Measurements from ENCODE around the gene UNC5C.

Gene UNC5C

GRCh38 chr4:95522682-95523530, 25.9 kb downstream of the UNC5C start:
- no peak for DNase-seq (ENCODE audit: low read depth in 2 of 2)

GRCh38 chr4:95517576-95518345, 31.0 kb downstream of the UNC5C start:
- DNase-seq (ENCODE audit: low read depth in 2 of 2) = no peak

GRCh38 chr4:95516528-95517017, 32.2 kb downstream of the UNC5C start:
- no peak for DNase-seq (ENCODE audit: low read depth in 2 of 2)

- DNase-seq (ENCODE audit: low read depth in 2 of 2) = no peak
Measured at GRCh38 chr4:95515589-95515988, 33.2 kb downstream of the UNC5C start.

GRCh38 chr4:95513022-95513421, 35.8 kb downstream of the UNC5C start:
- DNase-seq (ENCODE audit: low read depth in 2 of 2) = no peak

GRCh38 chr4:95511477-95511876, 37.3 kb downstream of the UNC5C start:
- DNase-seq (ENCODE audit: low read depth in 2 of 2) = no peak

- DNase-seq (ENCODE audit: low read depth in 2 of 2) = no peak
Measured at GRCh38 chr4:95510877-95511276, 37.9 kb downstream of the UNC5C start.

- no peak for DNase-seq (ENCODE audit: low read depth in 2 of 2)
Measured at GRCh38 chr4:95510145-95510544, 38.6 kb downstream of the UNC5C start.

- no peak for DNase-seq (ENCODE audit: low read depth in 2 of 2)
Measured at GRCh38 chr4:95508421-95508820, 40.4 kb downstream of the UNC5C start.

- no peak for DNase-seq (ENCODE audit: low read depth in 2 of 2)
Measured at GRCh38 chr4:95507561-95507960, 41.2 kb downstream of the UNC5C start.

- DNase-seq (ENCODE audit: low read depth in 2 of 2) = no peak
Measured at GRCh38 chr4:95507147-95507546, 41.6 kb downstream of the UNC5C start.

- DNase-seq (ENCODE audit: low read depth in 2 of 2) = no peak
Measured at GRCh38 chr4:95506264-95506663, 42.5 kb downstream of the UNC5C start.

- no peak for DNase-seq (ENCODE audit: low read depth in 2 of 2)
Measured at GRCh38 chr4:95505799-95506198, 43.0 kb downstream of the UNC5C start.

GRCh38 chr4:95505151-95505550, 43.6 kb downstream of the UNC5C start:
- no peak for DNase-seq (ENCODE audit: low read depth in 2 of 2)

GRCh38 chr4:95504501-95504900, 44.3 kb downstream of the UNC5C start:
- DNase-seq (ENCODE audit: low read depth in 2 of 2) = no peak

- DNase-seq (ENCODE audit: low read depth in 2 of 2) = no peak
Measured at GRCh38 chr4:95500361-95500760, 48.4 kb downstream of the UNC5C start.

GRCh38 chr4:95499291-95499696, 49.5 kb downstream of the UNC5C start:
- no peak for DNase-seq (ENCODE audit: low read depth in 2 of 2)

GRCh38 chr4:95494186-95494585, 54.6 kb downstream of the UNC5C start:
- DNase-seq (ENCODE audit: low read depth in 2 of 2) = no peak

- DNase-seq (ENCODE audit: low read depth in 2 of 2) = no peak
Measured at GRCh38 chr4:95478679-95479078, 70.1 kb downstream of the UNC5C start.

- DNase-seq (ENCODE audit: low read depth in 2 of 2) = no peak
Measured at GRCh38 chr4:95476121-95476520, 72.7 kb downstream of the UNC5C start.

GRCh38 chr4:95472534-95472933, 76.2 kb downstream of the UNC5C start:
- no peak for DNase-seq (ENCODE audit: low read depth in 2 of 2)

GRCh38 chr4:95470622-95471021, 78.2 kb downstream of the UNC5C start:
- DNase-seq (ENCODE audit: low read depth in 2 of 2) = no peak

- DNase-seq (ENCODE audit: low read depth in 2 of 2) = no peak
Measured at GRCh38 chr4:95469617-95470016, 79.2 kb downstream of the UNC5C start.

Measured in activated CD4-positive, alpha-beta T cell treated with anti-CD3 and anti-CD28 coated beads for 24 hours (primary cell).